Activated CD8-positive, alpha-beta memory T cell treated with anti-CD3 and anti-CD28 coated beads, Interleukin-2, amount 50 U/mL, for 1 hour (primary cell): ENCODE data around the gene COTL1.

Experiments used
- DNase-seq: peaks from one replicate; pipeline ENCODE4 v3.0.0-alpha.2; 2020; ENCODE audit errors: extremely low read depth

The COTL1 gene

DNA sequence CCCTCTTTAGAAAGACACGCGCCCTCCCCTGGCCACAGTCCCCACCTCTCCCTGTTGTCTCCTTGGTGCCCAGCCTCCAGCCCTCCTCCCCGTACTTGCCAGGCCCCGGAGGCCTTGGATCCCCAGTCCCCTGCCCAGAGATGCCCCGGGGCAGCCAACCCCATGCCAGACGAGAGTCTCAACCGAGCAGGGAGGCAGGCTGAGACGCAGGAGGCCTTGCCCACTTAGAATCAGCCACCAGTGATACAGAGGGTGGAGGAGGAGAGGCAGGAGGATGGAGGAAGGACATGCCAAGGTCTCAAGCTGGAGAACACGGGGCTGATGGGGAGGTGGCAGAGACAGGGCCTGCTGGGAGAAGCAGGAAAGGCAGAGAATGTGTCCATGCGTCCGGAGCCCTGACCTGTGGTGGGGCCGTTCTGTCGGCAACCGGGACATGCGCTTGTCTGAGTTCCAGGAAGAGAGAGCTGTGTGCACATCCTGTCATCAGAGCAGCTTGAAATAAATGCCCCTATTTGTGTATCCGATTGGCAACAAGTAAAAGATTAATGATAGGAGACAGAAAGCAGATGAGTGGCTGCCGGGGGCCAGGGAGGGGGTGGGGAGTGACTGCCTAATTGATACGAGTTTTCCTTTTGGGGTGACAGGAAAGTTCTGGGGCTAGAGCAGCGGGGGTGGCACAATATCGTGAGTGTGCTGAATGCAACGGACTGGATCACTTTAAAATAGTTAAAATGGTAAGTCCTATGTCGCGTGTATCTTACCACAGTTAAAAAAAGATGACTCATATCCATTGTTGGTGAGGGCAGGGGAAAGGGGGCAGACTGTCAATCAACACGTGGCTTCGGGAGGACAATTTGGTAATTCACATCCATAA is 68.7 kb downstream of the COTL1 start:
- no peak for DNase-seq

DNA sequence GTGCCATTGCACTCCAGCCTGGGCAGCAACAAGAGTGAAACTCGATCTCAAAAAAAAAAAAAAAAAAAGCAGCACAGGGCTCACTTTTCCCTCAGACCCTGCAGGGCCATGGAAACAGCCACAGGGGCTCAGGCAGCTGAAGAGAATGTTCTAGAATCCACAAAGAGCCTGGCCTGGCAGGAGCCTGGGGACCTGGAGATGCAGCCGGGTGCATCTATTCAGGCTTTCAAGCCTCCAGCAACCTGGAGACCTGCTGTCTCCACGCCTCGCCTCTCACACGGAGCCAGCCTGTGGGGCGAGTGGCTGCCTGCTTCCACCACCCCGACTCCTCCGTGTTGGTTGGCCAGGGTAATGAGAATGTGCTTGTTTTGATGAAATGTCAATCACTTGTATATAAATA is 69.4 kb downstream of the COTL1 start:
- DNase-seq = no peak

DNA sequence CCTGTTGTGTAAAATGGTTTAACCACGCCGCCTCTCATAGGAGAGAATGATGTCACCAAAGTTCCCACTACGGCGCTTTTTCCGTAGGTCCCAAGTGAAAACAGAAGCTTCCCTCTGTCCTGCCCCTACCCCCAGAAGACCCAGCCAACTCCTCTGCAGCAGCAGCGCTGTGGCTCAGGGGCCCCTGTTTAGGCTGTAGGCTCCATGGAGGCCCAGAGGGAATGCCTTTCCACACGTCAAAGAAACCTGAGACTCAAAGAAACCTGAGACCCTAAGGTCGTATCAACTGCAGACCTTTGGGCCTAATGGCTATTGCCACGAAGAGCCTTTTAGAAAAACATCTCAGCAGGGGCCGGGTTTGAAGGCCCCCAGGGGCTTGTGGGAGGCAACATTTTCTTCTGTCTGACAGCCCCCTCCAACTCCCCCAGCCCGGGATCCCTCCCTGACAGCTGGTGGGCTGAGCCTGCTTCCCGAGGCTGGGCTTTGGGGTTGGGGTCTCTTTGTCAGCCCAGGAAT is 70.3 kb downstream of the COTL1 start:
- no peak for DNase-seq

DNA sequence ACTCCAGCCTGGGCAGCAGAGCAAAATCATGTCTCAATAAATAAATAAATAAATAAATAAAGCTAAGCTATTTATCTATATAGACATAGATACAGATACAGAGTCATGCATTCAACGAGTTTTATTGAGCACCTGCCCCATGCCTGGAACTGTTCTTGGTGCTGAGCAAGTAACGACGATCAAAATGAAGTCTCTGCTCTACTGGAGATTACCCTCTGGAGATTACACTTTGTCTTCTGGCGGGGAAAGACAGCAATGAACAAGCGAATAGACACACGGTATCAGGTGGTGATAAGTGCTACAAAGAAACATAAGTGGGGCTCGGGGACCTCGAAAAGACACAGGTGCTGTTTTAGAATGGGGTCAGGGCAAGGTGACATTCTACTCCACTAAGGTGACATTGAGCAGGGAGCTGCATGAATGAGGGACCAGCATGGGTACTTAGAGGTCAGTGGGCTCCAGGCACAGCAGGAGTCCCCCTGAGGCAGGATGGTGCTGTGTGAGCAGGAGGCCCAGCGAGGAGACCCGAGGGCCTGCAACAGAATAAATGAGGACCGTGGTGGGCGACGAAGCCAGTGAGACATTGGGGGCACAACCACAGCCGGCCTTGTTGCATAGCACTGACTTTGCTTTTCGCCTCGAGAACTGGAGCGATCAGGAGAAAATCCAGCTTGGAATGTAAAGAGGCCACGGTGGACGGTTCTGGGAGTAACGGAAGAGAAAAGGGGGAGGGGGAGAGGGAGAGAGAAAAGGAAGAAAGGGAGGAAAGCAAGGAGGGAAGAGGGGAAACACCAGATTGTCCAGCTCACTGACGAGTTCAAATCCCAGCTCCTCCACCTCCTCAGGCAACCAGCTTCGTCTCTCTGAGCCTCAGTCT is 71.0 kb downstream of the COTL1 start:
- no peak for DNase-seq

DNA sequence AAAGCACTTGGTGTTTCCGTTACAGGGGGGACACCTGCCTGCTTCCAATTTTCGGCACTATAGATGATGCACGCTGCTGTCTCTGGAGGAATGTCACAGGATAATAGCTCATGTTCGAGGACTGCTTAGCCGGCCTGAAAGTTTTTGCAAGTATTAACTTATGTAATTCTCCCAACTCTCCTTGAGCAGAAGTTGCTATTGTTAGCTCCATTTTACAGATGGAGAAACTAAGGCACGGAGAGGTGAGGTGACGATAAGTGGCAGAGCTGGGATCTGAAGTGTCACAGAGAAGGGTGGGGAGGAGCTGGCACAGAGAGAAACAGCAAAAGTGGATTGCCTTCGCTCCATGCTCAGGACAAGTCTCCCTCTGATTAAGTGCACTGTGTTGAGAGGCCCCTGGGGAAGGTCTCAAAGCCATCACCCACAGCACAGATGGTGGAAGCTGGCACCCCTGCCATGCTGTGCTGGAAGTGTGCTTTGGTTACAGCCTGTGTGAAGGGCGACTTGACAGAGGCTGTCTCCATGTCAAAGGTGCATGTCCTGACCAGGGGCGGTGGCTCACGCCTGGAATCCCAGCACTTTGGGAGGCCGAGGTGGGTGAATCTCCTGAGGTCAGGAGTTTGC is 72.7 kb downstream of the COTL1 start:
- DNase-seq = no peak

DNA sequence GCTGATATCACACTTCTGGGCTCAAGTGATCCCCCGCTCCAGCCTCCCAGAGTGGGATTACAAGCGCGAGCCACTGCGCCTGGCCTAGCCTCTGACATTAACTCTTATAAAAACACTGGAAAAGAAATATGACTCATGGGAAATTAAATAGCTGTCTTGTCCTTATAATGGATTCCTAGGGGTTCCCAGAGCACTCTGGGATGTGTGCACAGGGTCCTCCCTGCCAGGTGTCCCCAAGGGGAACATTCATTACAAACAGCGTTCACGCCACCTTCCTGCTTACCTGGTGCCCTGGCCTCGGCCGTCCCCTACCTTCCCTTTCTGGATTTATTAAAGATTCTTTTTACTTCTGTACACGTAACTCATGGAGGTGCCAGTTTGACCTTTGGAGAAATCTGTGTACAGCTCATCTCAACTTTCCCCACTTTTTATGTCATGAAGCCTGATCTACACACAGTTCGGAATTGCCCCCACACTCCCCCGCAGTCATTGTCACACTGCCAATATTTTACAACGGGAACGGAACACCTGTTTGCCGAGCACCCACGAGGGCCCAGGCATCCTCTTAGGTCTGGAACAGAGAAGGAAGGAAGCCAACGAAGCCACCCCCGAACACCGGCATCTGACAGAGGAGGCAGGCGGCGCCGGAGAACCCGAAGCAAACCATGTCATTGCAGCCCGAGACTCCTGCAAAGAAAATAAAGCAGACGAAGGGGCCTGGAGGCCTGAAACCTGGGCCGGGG is 73.7 kb downstream of the COTL1 start:
- DNase-seq = no peak

DNA sequence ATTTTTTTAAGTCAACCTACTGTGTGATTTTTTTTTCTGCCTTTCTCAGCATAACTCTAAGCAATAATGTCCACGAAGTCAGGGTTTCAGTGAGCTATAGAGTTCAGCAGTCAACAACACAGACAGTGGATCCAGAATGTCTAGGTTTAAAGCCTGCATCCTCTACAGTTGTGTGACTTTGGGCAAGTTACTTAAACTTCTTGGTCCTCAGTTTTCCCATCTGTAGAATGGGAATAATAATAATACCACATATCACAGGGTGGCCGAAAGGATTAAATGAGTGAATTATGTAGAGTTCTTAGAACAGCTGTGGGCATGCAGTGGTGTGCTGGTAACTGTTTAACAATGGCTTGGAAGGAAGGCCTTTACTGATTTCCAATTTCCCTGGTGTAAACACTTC is 74.6 kb downstream of the COTL1 start:
- DNase-seq = no peak

DNA sequence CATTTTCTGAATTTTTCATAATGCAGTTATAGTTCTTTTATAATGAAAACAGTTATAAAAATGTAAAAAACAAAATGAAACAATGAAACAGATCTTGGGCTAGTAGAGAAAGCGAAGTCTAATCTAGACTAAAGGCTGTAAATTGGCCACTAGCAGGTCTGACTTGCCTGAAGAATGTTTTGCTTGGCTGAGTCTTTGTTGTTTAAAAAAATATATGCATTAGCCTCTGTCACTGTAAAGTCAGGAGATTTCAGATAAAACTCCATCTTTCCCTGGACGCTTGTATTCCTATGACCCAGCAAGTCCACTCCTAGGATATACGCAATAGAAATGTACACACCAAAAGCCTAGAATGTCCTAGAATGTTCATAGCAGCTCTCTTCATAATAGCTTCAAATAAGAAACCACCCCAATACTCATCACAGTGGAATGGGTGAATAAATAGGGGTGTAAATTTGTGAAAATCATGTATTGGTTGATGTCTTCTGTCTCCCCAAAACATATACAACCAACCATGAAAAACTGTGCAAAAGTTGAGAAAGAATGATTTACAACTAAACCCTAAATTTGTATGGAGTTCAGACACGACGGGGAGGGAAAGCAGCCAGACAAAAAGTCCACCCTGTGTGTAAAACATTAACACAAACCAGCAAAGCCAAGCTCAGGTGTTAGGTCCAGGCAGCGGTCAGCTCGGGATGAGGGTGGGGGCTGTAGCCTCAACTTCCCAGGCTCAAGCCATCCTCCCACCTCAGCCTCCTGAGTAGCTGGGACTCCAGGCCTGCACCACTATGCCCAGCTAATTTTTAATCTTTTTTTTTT is 75.7 kb downstream of the COTL1 start:
- DNase-seq = no peak

DNA sequence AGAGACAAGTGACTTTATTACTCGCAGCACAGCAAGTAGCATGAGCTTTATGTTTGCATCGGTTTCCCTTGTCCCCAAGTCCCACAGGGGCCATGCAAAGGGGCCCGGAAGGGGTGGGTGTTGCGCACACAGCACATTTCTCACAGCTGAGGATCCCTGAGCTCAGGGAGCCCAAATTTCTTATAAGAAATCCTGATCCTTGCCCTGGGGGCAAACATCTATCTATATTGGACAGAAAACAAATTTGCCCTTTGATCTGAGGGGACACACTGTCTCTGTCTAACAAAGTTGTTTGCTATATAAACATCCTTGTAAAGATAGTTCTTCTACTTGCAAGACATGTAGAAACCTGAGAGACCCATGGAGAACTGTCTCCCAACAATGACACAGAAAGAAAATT is 77.7 kb downstream of the COTL1 start:
- DNase-seq = no peak

DNA sequence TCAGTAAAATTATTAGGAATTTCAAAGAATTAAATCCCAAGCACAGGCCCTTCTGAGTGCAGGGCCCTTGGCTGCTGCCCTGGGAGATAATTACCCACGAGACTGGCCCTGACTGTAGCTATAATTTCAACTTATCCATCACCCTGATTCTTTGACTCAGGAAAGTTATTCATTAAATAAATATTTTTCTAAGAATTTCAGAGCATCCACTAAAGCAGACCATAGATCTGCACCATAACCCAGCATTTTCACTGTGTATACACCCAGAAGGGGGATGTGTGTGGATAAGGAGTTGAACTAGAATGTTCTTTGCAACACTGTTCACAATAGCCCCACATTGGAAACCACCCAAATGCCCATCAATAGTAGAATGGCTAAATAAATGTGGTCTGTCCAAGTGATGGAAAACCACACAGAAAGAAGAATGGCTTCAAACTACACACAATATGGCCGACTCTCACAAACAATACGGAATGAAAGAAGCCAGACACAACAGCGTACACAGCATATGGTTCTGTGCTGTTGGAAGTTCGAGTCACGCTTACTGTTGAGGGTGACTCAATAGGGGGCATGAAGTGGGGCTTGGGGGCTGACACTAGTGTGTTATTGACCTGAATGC is 79.5 kb downstream of the COTL1 start:
- DNase-seq = no peak

DNA sequence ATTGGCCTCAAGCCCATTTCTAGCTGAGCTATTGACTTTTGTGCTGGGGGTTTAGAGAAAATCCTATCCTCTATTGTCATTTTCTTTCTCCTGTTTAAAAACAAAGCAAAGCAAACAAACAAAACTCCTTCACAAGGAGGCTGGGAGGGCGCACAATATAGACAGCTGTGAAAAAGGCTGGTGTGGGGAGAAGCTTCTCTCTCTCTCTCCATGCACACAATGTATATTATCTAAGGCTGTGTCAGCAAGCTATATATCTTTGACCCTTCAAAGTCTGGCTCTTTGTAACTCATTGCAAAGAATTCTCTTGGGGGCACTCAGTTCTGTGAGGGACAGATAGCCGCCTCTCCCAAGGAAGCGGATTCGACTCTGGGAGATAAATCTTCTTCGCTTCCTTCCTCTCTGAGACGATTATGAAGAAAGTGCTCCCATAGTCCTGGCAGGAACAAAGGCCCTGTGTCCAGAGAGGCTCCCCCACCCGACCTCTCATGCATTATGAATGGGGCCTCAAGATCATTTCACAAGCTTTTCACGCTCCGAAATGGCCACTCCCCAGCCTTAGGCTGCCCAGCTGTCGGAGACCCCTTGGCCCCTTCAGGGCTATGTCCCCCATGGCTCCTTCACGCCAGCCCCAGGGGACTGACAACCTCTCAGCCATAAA is 80.3 kb downstream of the COTL1 start:
- DNase-seq = no peak

DNA sequence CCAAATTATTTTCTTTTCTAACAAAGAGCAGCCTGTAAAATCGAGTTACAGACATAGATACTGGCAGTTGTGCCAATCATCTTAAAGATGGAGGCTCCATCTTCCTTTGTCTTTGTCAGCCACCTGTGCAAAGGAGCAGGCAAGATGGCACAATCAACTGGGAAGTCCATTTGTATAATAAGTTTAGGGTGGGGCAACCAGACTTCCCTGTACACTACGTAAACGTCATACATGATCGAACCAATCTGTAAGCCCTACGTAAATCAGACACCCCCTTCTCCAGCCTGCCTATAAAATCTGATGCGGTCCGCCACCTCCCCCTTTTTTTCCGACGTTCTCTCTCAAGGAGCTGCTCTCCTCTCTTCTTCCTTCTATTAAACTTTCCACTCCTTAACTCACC is 82.0 kb downstream of the COTL1 start:
- DNase-seq = no peak

DNA sequence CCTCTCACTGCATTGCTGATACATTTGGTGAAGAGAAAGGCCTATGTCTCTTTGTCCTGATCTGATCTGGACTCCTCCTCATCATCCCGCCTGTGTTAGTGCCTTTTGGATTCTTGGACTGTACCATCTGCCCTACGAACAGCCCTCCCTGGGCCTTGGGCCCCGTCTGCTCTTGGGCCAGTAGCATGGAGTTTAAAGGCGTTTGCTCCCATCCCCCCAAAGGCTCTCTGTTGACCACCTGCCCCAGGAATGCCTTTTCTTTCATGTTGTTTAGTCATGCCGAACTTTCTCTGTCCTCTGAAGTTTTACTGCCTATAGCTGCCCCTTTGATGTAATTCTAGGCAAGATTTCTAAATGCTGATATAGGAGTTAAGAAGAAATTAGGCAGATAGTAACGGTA is 82.5 kb downstream of the COTL1 start:
- no peak for DNase-seq

DNA sequence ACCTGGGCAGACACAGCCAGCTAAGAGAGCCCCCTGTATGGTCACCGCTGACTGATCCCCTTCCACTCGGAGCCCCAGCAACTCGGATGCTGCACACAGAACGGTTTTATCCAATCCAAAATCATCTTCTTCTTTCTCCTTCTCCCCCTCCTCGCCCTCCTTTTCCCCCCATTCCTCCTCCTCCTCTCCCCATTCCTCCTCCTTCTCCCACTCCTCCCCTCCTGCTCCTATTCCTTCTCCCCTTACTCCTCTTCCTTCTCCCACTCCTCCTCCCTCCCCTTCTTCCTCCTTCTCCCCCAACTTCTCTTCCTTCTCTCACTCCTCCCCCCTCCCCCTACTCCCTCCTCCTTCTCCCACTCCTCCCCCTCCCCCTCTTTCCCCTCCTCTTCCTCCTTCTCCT is 83.1 kb downstream of the COTL1 start:
- DNase-seq = no peak

DNA sequence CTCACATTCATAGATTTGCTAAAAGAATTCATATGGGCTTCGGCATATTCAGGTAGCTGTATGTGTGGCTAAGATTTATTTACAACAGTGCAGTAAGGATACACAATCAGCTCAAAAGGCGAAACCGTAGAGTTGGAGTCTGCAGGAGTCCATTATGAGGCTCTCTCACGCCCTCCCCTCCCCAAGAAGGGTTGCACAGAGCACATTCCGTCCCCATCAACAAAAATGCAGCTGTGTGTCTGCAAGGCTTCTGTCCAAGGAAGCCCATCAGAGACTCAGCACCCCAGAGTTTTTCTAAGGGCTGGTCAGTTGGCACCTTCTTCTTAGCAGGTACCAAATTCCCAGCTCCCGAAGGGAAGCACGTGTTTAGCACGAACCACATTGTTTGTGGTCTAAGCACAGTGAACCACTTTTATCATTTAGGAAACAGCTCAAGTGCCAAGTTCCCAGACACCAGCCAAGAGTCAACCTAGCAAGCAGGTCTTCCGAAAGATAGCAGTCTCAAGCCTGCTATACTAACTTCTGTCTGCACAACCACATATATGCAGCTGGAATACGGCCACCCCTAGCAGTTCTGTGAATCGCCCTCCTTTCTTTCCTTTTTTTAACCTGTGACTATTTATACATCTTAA is 84.9 kb downstream of the COTL1 start:
- no peak for DNase-seq

DNA sequence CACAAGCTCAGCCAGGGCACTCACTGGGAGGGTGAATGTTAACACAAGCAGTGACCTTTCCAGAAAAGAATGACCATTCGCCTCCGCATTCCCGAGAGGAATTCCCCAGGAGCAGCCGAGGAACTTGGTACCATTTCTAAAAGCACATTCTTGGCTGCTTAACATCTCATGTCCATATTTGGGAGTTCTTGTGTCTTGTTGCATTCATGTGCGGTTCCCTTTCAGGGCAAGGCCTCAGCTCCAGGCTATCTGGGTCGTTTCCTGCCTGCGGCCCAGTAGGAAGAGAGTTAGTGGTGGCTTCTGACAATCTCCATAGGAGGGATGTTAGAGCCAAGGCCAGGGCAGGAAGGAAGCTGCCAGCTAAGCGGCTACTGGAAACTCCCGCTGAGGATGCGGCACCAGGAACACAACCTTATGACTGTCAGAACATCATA is 85.6 kb downstream of the COTL1 start:
- no peak for DNase-seq

DNA sequence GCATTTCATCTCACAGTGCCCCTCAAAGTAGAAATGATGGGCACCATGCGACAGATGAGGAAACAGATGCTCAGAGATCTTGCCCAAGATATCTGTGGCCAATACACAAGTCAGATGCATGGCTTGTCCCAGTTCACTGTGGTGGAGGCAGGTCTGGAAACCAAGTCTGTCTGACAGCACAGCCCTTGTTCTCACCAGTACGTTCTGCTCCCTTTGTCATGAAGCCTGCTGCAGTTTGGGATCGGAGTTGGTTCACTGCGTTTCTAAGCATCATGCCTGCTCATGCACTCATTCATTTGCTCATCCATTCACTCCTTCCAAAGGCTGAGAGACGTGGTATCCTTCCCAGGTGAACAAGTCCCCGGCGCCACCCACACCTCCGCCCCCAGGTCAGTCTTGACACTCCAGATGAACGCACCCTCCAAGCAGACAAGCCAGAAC is 86.2 kb downstream of the COTL1 start:
- DNase-seq = no peak

DNA sequence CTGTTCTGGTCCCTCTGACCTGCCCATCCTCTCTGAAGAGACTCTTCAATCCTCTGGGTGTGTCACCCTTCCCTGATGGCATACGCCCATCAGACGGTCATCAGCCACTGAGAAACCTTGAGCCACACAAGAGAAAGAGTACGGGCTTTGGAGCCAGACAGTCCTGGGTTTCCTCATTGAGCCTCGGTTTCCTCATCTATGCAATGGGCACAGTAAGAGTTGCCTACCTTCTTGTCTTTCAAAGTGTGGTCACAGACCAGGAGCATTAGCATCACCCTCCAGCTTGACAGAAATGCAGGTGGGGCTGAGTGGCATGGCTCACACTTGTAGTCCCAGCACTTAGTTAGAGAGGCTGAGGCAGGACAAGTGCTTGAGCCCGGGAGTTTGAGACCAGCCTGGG is 87.3 kb downstream of the COTL1 start:
- DNase-seq = no peak

DNA sequence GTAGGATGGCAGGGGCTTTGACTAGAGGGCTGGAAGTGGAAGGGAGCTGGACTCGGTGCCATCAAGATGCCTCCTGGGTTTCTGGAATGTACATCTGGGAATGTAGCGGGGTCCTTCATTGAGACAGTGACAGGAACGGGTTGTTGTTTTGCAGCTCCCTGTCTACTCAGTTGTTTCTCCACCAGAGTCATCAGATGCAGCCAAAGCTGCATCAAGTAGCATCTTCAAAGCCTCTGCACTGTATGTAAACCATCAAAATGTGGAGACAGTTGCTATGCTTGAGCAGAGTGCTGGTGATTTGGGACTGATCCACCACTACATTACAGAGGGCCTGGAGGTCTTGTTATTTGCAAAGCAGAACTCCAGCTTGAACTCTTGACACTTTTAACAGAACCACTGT is 88.3 kb downstream of the COTL1 start:
- no peak for DNase-seq
